Measurements from ENCODE around the gene ADISSP. TPM values are rescaled to one million over a fixed set of nuclear protein-coding genes. Genes with fewer than 3 reads are reported as not detected.
A peak's percentile ranks its signal among the peaks of the same experiment; 100 is the strongest.

Gene ADISSP
- polyA plus RNA-seq, 1 experiment: 34.3 TPM

GRCh38 chr20:3710703-3711483 lies 56.7 kb downstream of the ADISSP start:
- TF ChIP-seq CTCF (IDR thresholded peaks at IDR 0.05; ENCODE audit: insufficient read depth, low read depth, low read length): peak; percentile 95
- Histone ChIP-seq H3K36me3 (ENCODE audit: control insufficient read depth, insufficient read depth, low read length) (no peaks in the 10 kb centered on the region), H3K27me3 (ENCODE audit: control insufficient read depth, insufficient read depth, low read length) (no peaks in the 10 kb centered on the region; the same call in 1 of the 2 replicates), H3K4me3 (ENCODE audit: low read depth, low read length) (no peak overlapping the region)
- DNase-seq (ENCODE audit: low read depth): no peak
- ChIA-PET POLR2A (interaction anchor here (1.0 kb wide), 1 partner anchor 34 kb away, joined by 4 read pairs; no protein-coding TSS in a partner anchor), CTCF (interaction anchor here (0.5 to 9.5 kb wide), 49 partner anchors 9 to 1234 kb away, joined by 3 to 331 read pairs (median 5); partner anchors contain the start of genes ADAM33, ADISSP, AP5S1 and GFRA4)

GRCh38 chr20:3710011-3710466 lies 57.5 kb downstream of the ADISSP start:
- no peak for TF ChIP-seq CTCF (IDR thresholded peaks at IDR 0.05; ENCODE audit: insufficient read depth, low read depth, low read length)
- Histone ChIP-seq H3K36me3 (ENCODE audit: control insufficient read depth, insufficient read depth, low read length) (no peaks in the 10 kb centered on the region), H3K4me3 (ENCODE audit: low read depth, low read length) (no peak overlapping the region), H3K27me3 (ENCODE audit: control insufficient read depth, insufficient read depth, low read length) (no peaks in the 10 kb centered on the region; the same call in 1 of the 2 replicates)
- CTCF ChIA-PET: interaction anchor here (0.7 to 9.5 kb wide), 29 partner anchors 10 to 487 kb away, joined by 3 to 331 read pairs (median 6); partner anchors contain the start of genes ADAM33, ADISSP and GFRA4
- POLR2A ChIA-PET: interaction anchor here (1.0 kb wide), 1 partner anchor 33 kb away, joined by 4 read pairs; no protein-coding TSS in a partner anchor
- DNase-seq (ENCODE audit: low read depth): no peak

GRCh38 chr20:3707508-3707899 lies 60.0 kb downstream of the ADISSP start:
- no peak for TF ChIP-seq CTCF (IDR thresholded peaks at IDR 0.05; ENCODE audit: insufficient read depth, low read depth, low read length)
- POLR2A ChIA-PET: interaction anchor here (0.8 kb wide), 1 partner anchor 28 kb away, joined by 13 read pairs; no protein-coding TSS in a partner anchor
- no peak for DNase-seq (ENCODE audit: low read depth)
- H3K27me3 ChIP-seq (ENCODE audit: control insufficient read depth, insufficient read depth, low read length): no peaks in the 10 kb centered on the region; the same call in 1 of the 2 replicates
- CTCF ChIA-PET: interaction anchor here (0.7 to 7.6 kb wide), 11 partner anchors 9 to 144 kb away, joined by 3 to 75 read pairs (median 8); partner anchors contain the start of gene CENPB
- H3K36me3 ChIP-seq (ENCODE audit: control insufficient read depth, insufficient read depth, low read length): no peaks in the 10 kb centered on the region
- H3K4me3 ChIP-seq (ENCODE audit: low read depth, low read length): no peak overlapping the region

GRCh38 chr20:3706774-3707507 lies 60.6 kb downstream of the ADISSP start:
- POLR2A ChIA-PET: no interaction called here
- CTCF ChIA-PET: interaction anchor here (0.7 to 7.6 kb wide), 10 partner anchors 8 to 143 kb away, joined by 3 to 75 read pairs (median 10); partner anchors contain the start of gene CENPB
- no peak overlapping the region for H3K4me3 ChIP-seq (ENCODE audit: low read depth, low read length)
- TF ChIP-seq CTCF (IDR thresholded peaks at IDR 0.05; ENCODE audit: insufficient read depth, low read depth, low read length): no peak
- no peaks in the 10 kb centered on the region for H3K36me3 ChIP-seq (ENCODE audit: control insufficient read depth, insufficient read depth, low read length)
- H3K27me3 ChIP-seq (ENCODE audit: control insufficient read depth, insufficient read depth, low read length): no peaks in the 10 kb centered on the region; the same call in 1 of the 2 replicates
- no peak for DNase-seq (ENCODE audit: low read depth)

Measured in BJ (cell line).